Chondrocyte (in vitro differentiated cells): Measurements from ENCODE around the gene KIRREL3. TPM values are rescaled to one million over a fixed set of nuclear protein-coding genes. Genes with fewer than 3 reads are reported as not detected.
A peak's percentile ranks its signal among the peaks of the same experiment; 100 is the strongest.

Experiments
- DNase-seq: peaks from one replicate; pipeline ENCODE4 v3.0.0; 2021; ENCODE audit warnings: mixed read lengths, low spot score
- H3K27ac Mint-ChIP-seq: one replicate; pipeline ENCODE4 v1.8.0; 2021; ENCODE audit warnings: mild to moderate bottlenecking, moderate library complexity, mixed read lengths; ENCODE audit not compliant: unreplicated experiment
- H3K27me3 Mint-ChIP-seq: 2 replicates; pipeline ENCODE4 v1.8.0; 2021; ENCODE audit warnings: low read depth, mixed read lengths
- H3K36me3 Mint-ChIP-seq: 2 replicates; pipeline ENCODE4 v1.8.0; 2021; ENCODE audit warnings: low read depth, mixed read lengths
- H3K4me1 Mint-ChIP-seq: 2 replicates; pipeline ENCODE4 v1.8.0; 2021; ENCODE audit warnings: low read depth, mild to moderate bottlenecking, mixed read lengths
- H3K4me3 Mint-ChIP-seq: one replicate; pipeline ENCODE4 v1.8.0; 2021; ENCODE audit warnings: mild to moderate bottlenecking, moderate library complexity, mixed read lengths; ENCODE audit not compliant: unreplicated experiment
- H3K9me3 Mint-ChIP-seq: 2 replicates; pipeline ENCODE4 v1.8.0; 2021; ENCODE audit warnings: low read depth, mixed read lengths
- total RNA-seq: library from RNA; stranded (reverse); gene quantifications from 3 replicates; pipeline ENCODE4 v1.2.1, GENCODE V29; 2021
- TF ChIP-seq, protein P1 (sequence below): fragments of 200-600 bp; sonication (generic); IDR thresholded peaks from 2 replicates; pipeline ENCODE4 v1.5.0; 2021; ENCODE audit warnings: antibody characterized with exemption, mild to moderate bottlenecking, moderate library complexity

KIRREL3 gene
- total RNA-seq, 1 donor from 2014 or later, result 1.2 TPM

DNA sequence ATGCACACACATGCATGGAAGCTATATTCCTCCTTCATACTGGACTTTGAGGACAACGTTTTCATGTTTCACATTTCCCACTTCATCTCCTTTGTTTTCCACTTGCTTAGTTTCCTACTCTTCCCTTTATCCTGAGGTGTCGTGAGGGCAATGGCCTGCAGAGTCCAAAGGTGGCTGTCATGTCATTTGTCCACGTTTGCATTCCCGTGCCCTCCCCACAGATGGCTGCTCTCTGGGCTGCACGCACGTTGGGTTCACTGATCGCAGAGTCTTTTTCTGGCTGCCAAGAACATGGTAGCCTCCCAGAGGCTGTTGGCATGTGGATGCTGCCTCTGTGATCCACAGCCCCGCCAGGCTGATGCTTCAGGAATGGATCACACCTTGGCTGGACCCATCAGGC lies 389.1 kb downstream of the KIRREL3 start:
- Mint-ChIP-seq H3K4me1 (peaks cover 4% of the 10 kb centered on the region), H3K4me3 (no peak overlapping the region), H3K27ac (no peak overlapping the region), H3K27me3 (peaks cover 2% of the 10 kb centered on the region), H3K9me3 (no peaks in the 10 kb centered on the region), H3K36me3 (no peaks in the 10 kb centered on the region)
- DNase-seq, result no peak
- TF ChIP-seq, protein P1, sequence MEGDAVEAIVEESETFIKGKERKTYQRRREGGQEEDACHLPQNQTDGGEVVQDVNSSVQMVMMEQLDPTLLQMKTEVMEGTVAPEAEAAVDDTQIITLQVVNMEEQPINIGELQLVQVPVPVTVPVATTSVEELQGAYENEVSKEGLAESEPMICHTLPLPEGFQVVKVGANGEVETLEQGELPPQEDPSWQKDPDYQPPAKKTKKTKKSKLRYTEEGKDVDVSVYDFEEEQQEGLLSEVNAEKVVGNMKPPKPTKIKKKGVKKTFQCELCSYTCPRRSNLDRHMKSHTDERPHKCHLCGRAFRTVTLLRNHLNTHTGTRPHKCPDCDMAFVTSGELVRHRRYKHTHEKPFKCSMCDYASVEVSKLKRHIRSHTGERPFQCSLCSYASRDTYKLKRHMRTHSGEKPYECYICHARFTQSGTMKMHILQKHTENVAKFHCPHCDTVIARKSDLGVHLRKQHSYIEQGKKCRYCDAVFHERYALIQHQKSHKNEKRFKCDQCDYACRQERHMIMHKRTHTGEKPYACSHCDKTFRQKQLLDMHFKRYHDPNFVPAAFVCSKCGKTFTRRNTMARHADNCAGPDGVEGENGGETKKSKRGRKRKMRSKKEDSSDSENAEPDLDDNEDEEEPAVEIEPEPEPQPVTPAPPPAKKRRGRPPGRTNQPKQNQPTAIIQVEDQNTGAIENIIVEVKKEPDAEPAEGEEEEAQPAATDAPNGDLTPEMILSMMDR, result no peak

DNA sequence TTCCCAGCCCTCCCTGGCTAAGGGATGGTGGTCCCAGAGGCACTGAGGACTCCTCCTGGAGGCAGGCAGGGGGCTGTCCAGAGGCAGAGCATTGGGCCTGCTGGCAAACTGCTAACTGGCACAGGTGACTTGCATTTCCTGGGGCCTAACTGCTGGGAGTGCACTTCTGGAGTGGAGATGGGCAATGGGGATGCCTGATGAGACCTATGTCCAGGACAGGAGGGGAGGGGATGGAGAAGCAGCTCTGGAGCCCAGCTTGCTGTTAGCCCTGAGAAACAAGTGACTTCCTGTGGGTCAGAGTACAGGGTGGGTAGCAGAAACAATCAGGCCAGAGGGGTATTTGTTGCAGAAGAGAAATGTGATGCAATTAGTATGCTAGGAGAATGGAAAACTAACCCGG lies 391.9 kb downstream of the KIRREL3 start:
- no peak for DNase-seq
- Mint-ChIP-seq H3K4me1 (peaks cover 4% of the 10 kb centered on the region), H3K4me3 (no peak overlapping the region), H3K9me3 (no peaks in the 10 kb centered on the region), H3K36me3 (no peaks in the 10 kb centered on the region), H3K27me3 (peaks cover 2% of the 10 kb centered on the region), H3K27ac (no peak overlapping the region)
- TF ChIP-seq, protein P1, result no peak

DNA sequence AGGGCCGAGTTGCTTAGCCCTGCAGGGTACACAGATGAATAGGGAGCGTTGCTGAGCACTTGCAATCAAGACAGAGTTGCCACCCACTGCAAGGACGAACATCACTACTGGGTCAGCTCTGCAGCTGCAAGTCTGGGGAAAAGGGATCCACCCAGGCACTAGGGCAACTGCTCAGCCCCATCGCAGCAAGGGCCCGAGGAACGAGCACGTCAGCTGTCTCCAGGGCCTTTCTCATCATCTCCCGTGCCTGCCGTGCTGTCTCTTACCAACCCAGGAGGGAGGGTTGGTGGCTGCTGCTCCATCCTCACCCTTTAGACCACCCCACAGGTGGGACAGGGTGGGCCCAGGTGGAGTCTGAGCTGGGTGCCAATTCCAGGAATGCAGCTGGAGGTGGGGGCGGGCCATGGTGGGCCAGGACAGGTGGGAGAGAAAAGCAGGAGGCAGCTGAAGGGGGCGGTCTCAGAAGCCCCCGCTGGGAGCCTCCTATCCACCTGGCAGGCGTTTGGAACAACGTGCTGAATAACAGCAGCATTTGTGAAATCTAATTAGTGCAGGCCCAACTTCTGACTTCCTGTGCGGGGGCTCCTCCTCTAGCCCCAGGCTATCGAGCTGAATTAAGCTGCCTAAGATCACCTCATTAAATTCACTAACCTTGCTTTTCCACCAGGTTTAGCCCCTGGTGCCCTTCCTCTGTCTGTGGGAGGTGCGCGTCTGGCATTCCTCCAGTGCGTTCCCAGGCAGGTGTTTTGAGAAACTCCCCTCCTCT lies 392.6 kb downstream of the KIRREL3 start:
- TF ChIP-seq, protein P1, result no peak
- Mint-ChIP-seq H3K4me1 (peaks cover 4% of the 10 kb centered on the region), H3K9me3 (no peaks in the 10 kb centered on the region), H3K36me3 (no peaks in the 10 kb centered on the region), H3K4me3 (no peak overlapping the region), H3K27ac (no peak overlapping the region), H3K27me3 (peaks cover 2% of the 10 kb centered on the region)
- DNase-seq, result no peak

DNA sequence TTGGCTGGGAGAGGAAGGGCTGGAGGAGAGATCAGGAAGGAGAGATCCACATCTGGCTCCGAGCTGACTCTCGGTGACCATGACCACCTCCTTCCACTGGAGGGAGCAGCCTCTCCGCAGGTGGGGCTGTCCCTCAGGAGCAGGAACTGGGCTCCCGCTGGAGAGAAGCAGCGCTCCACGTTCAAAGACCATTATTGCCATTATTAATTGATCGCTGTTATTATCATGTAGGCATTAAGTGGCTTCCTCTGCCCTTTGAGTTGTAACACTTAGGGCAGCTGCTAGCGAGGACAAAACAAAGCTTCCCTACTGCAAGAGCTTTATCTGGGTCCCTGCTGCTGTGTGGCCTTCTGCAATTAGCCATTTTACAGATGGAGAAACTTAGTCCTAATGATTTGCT lies 393.2 kb downstream of the KIRREL3 start:
- Mint-ChIP-seq H3K27ac (no peak overlapping the region), H3K27me3 (peaks cover 2% of the 10 kb centered on the region), H3K36me3 (no peaks in the 10 kb centered on the region), H3K9me3 (no peaks in the 10 kb centered on the region), H3K4me3 (no peak overlapping the region), H3K4me1 (peaks cover 4% of the 10 kb centered on the region)
- TF ChIP-seq, protein P1, result peak; percentile 95
- no peak for DNase-seq

DNA sequence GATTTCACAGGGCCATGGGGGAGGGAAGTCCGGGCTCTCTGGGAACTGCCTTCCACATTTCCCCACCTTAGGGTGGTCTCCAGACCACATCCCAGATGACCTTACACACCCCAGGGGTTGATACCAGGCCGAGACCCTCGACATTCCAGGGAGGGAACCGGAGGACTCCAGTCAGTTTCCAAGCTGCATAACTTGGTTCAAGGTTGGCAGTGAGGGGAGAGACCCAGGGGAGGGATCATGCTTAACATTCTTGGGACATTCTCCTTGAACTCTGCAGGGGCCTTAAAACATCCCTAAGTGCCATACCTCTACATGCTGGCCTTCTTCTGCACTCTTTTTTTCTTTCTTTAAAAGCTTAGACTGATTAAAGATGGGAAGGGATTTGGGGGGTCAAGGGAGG lies 394.1 kb downstream of the KIRREL3 start:
- Mint-ChIP-seq H3K9me3 (no peaks in the 10 kb centered on the region), H3K4me3 (no peak overlapping the region), H3K27ac (no peak overlapping the region), H3K27me3 (no peaks in the 10 kb centered on the region), H3K4me1 (peaks cover 8% of the 10 kb centered on the region), H3K36me3 (no peaks in the 10 kb centered on the region)
- TF ChIP-seq, protein P1, result no peak
- DNase-seq, result no peak
